Bronchial epithelial cell (primary cell): Measurements from ENCODE around the gene KRT23. TPM values are rescaled to one million over a fixed set of nuclear protein-coding genes. Genes with fewer than 3 reads are reported as not detected.

Experiments
- DNase-seq: peaks from one replicate; pipeline ENCODE4 v3.0.0-alpha.2; 2010; ENCODE audit warnings: low read depth
- FAIRE-seq: peaks from 2 replicates; lab custom pipeline; 2011; peaks lifted over from hg19 to GRCh38; lab: Jason Lieb, UNC
- H3K27me3 ChIP-seq: 2 replicates; pipeline ENCODE4 v1.5.1; 2011; ENCODE audit warnings: low read length; ENCODE audit not compliant: control insufficient read depth, insufficient read depth
- H3K36me3 ChIP-seq: 2 replicates; pipeline ENCODE4 v1.5.1; 2011; ENCODE audit warnings: low read length; ENCODE audit not compliant: control insufficient read depth, insufficient read depth
- H3K4me3 ChIP-seq: 2 replicates; pipeline ENCODE4 v1.5.1; 2011; ENCODE audit warnings: mild to moderate bottlenecking, low read depth, low read length, control low read depth
- CTCF ChIP-seq: IDR thresholded peaks from 2 replicates; pipeline ENCODE4 v1.5.1; 2011; ENCODE audit warnings: mild to moderate bottlenecking, moderate library complexity, low read length, control low read depth, inconsistent platforms; ENCODE audit not compliant: insufficient read depth, severe bottlenecking
- total RNA-seq: library from RNA; depleted of rRNA; stranded (reverse); fragments of >200 nt; gene quantifications from 2 replicates; pipeline ENCODE4 v1.2.1, GENCODE V29; 2014

Gene KRT23
- total RNA-seq, 1 donor from 2014 or later, result 12.9 TPM

GRCh38 chr17:40963838-40964237 lies 26.4 kb upstream of the KRT23 start:
- no peak overlapping the region for H3K4me3 ChIP-seq
- no peaks in the 10 kb centered on the region for H3K27me3 ChIP-seq
- H3K36me3 ChIP-seq, result no peaks in the 10 kb centered on the region
- no peak for FAIRE-seq
- DNase-seq, result peak; percentile 81
- TF ChIP-seq CTCF, result peak; percentile 57

GRCh38 chr17:40962059-40962561 lies 24.7 kb upstream of the KRT23 start:
- TF ChIP-seq CTCF, result no peak
- FAIRE-seq (peak; percentile 43), DNase-seq (no peak)
- no peak overlapping the region for H3K4me3 ChIP-seq
- H3K27me3 ChIP-seq, result no peaks in the 10 kb centered on the region
- no peaks in the 10 kb centered on the region for H3K36me3 ChIP-seq

- FAIRE-seq, result no peak
- DNase-seq, result no peak
- Histone ChIP-seq H3K4me3 (no peak overlapping the region), H3K27me3 (no peaks in the 10 kb centered on the region), H3K36me3 (no peaks in the 10 kb centered on the region)
- TF ChIP-seq CTCF, result no peak
Observed at GRCh38 chr17:40961591-40961990, 24.1 kb upstream of the KRT23 start.

- DNase-seq, result peak; percentile 64
- no peaks in the 10 kb centered on the region for H3K36me3 ChIP-seq
- TF ChIP-seq CTCF, result no peak
- no peaks in the 10 kb centered on the region for H3K27me3 ChIP-seq
- no peak for FAIRE-seq
- H3K4me3 ChIP-seq, result no peak overlapping the region
Observed at GRCh38 chr17:40960144-40960543, 22.7 kb upstream of the KRT23 start.

GRCh38 chr17:40958086-40958953 lies 20.9 kb upstream of the KRT23 start:
- H3K4me3 ChIP-seq, result no peak overlapping the region
- DNase-seq, result peak; percentile 86
- no peak for TF ChIP-seq CTCF
- no peaks in the 10 kb centered on the region for H3K27me3 ChIP-seq
- no peaks in the 10 kb centered on the region for H3K36me3 ChIP-seq
- FAIRE-seq, result no peak
